ENCODE measurements around the gene RTL3.
"Not testable (repeated sequence)": the region's sequence is repeated elsewhere in the genome, so short reads cannot be mapped to it uniquely, and the experiment has no call there.

RTL3 gene

DNA sequence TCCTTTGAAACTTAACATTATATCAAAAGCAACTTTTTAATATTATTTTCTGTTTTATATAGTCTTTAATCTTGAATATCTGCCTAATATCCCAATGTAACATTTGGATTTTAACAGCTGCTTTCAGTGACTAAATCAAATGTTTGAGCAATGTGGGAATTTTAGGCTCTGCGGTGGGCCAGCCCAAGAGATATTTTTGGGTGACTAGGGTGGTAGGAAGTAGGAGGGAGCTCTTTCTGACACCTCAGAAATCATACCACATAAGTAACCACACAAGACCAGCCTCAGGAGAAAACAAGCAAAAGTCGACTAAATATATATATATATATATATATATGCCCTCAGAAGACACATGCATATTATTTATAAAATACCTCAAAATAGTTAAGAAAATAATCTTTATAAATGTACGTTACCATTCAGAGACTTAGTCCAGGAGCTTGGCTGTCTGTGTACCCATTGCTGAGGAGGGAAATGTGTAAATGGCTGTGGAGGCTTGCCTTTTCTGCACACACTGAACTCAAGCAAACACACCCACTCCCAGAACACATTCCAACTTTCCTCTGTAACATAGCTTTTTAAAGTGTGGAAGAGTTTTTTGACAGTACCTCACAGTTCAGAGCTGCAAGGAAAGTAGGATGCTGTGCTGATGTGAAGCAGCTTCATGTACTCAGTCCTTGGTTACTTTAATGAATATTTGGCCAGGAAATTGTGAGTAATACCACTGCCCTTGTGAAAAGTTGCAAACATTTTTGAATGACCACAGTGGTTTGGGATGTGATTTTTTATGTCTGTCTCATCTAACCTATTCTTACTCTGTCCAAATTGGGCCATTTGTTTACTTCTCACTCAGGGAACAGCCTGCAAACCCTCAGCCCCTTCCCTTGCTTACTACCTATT, at the start of gene RTL3:
Gene RTL3 (minus strand): TSS at position 484 of the 900 bp plus-strand sequence. CDS start 908 bp downstream, outside the sequence.
- no peak for DNase-seq

- DNase-seq: no peak
Measured at GRCh38 chrX:78708816-78709215, 49.7 kb upstream of the RTL3 start.

- DNase-seq: no peak
Measured at GRCh38 chrX:78708262-78708661, 49.1 kb upstream of the RTL3 start.

DNA sequence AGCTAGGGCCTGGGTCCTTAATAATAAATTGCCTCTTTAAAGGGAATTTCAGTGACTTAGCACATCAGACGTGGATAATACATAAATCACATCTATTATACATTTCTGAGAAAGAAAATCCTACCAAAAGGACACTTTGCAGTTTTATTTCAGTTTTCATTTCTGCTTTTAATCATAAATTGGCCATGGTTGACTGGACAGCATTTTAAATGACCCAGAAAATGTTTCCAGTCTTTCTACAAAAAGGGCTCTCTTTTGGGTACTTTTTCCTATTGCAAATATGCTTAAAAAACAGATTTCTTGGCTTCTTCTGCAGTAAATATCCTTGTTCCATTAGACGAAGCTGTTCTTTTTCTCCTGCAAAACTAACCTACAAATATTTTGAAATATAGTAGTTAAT, 46.9 kb upstream of the RTL3 start:
- DNase-seq: no peak

DNA sequence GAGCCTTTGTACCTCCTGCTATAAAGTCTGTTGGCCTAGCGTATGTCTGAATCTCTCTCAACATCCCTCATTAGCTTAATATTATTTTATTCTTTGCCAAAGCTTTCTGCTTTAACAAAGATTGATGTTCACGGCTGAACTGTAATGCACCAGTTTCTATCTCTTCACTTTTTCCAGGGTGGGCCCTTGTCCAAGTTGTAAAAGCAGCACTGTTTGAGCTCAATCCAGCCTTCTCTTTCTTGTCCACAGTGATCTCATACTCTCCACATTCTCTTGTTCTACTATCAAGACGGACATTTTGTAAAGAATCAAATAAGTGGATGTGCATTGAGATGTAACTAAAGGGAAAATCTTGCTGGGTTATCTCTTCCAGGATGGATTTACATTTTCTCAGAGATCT, 34.4 kb upstream of the RTL3 start:
- DNase-seq: no peak

- no peak for DNase-seq
Measured at GRCh38 chrX:78693012-78693411, 33.9 kb upstream of the RTL3 start.

GRCh38 chrX:78687586-78687985, 28.5 kb upstream of the RTL3 start:
- DNase-seq: no peak

DNA sequence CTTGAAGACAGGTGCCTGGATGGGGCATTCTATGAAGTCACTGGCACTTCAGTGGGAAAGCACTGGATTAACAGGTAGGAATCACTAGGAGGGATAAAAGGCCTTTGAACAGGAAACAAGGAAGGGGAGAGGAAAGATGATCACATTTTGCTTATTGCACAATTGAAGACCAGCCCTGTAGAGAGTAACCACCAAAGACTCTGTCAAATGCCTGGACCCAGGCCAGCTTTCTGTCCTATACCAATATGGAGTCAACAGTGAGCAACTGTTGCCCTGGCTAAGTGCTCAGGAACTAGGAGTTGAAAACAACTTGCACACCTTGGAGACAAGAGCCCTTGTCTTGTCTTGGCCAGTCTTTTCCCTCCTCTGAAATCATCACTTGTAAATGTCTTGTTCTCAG, 14.1 kb upstream of the RTL3 start:
- DNase-seq: no peak

GRCh38 chrX:78665342-78665741, 6.2 kb upstream of the RTL3 start:
- no peak for DNase-seq

DNA sequence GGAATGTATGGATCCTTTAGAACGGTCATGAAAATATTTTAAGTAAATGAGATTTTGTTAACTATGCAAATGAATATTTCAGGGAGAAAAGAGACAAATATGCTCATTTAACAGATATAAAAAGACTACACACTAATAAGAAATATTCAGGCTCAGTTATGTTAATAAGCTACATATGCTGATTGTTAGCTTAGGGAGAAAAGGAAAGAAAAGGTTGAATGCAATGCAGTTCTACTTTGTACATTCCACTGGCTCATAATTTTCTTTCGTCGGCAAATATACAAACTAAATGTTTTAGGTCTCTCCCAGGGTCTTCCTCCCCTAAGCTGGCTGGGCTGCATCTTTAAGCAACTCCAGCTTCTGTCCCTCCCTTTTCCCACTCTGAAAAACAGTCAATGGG, 2.7 kb upstream of the RTL3 start:
- DNase-seq: no peak

- no peak for DNase-seq
Measured at GRCh38 chrX:78659955-78660354, 827 bp upstream of the RTL3 start.

DNA sequence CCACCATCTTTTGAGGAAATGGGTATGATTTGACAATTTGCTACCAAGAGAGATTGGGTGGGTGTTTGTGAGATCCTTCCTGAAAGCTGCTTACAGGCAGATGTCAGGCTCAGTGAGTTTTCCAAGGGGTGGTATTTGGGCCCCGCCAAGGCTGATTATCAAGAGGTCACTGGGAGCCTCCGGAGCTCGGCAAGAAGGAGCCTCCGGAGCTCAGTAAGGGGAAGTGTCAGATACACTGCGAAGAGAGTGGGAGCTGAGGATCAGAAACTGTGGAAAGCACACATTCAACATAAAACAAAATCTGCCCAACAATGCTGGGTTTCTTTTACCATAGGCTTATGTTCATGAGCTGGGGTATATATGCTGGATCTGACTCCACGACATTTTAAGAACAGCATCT, 714 bp downstream of the RTL3 start:
- no peak for DNase-seq

- DNase-seq: no peak
Measured at GRCh38 chrX:78655642-78656041, 3.5 kb downstream of the RTL3 start.

DNA sequence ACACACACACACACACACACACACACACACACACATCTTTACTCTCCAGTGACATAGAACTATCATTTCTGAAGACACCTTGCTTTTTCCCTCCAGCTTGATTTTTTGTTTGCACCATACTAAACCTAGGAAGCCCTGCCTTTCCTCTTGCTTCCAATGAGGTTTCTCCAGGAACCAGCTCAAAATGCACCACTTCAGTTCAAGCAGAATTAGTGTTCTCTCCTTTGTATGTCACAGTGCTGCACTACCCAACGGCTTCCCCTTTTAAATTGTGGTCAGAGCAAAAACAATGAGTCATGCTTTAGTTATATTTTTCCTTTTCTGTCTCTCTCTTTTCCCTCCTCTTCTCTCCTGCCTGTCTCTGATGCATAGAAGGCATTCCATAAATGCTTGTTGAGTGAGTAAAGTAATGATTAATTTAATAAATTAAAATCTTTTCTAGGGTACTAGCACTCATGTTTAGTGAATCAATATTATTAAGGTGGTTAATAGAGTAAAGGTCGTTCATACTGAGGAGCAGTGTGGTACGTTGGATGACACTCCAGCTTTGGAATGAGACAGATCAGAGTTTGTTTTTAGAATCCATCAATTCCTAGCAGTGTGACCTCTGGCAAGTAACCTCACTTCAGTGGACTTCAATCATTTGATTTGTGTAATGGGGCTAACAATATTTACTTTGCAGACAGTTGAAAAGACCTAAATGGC, 5.9 kb downstream of the RTL3 start:
- DNase-seq: no peak

- no peak for DNase-seq
Measured at GRCh38 chrX:78650906-78651437, 8.2 kb downstream of the RTL3 start.

DNA sequence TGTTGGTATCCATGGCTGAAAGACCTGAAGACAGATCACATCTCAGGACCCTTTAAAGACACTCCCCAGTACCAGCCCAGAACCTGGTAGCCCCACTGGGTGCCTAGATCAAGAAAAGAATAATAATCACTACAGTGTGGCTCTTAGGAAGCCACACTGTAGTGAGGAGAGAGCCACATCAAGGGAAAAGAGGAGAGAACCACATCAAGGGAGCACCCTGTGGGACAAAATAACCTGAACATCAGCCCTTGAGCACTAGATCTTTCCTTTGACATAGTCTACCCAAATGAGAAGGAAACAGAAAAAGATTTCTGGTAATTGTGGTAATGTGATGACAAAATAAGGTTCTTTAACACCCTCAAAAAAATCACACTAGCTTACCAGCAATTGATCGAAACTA, 15.3 kb downstream of the RTL3 start:
- no peak for DNase-seq

- DNase-seq: no peak
Measured at GRCh38 chrX:78643096-78643495, 16.0 kb downstream of the RTL3 start.

DNA sequence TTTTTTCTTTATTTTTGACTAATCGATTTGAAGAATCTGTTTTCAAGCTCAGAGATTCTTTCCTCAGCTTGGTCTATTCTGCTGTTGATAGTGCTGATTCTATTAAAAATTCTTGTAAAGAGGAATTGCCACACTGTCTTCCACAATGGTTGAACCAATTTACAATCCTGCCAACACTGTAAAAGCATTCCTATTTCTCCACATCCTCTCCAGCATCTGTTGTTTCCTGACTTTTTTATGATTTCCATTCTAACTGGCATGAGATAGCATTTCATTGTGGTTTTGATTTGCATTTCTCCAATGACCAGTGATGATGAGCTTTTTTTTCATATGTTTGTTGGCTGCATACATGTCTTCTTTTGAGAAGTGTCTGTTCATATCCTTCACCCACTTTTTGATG, 23.0 kb downstream of the RTL3 start:
- DNase-seq: not testable (repeated sequence)

- DNase-seq: no peak
Measured at GRCh38 chrX:78624962-78625909, 33.9 kb downstream of the RTL3 start.

GRCh38 chrX:78624426-78624825, 34.7 kb downstream of the RTL3 start:
- DNase-seq: no peak

GRCh38 chrX:78622831-78623230, 36.3 kb downstream of the RTL3 start:
- no peak for DNase-seq

GRCh38 chrX:78619834-78620233, 39.3 kb downstream of the RTL3 start:
- DNase-seq: no peak

DNA sequence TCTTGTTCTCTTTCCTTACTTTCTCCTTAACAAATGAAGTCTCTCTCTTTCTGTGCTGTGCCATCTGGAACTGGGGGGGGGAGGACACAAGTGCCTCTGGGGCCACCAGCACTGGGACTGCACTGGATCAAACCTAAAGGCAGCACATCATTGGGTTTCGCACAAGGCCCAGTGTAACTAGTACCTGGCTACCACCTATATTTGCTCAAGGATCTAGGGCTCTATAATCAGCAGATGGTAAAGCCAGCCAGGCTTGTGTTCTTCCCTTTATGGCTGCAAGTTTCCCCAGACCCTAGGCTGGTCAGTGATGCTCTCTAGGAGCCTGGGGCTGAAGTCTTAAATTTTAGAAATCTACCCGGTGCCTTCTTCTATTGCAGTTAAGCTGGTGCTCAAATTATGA, 40.1 kb downstream of the RTL3 start:
- no peak for DNase-seq
